Measurements from ENCODE around the gene GUCY1A1. TPM values are rescaled to one million over a fixed set of nuclear protein-coding genes. Genes with fewer than 3 reads are reported as not detected.

GUCY1A1 gene
- total RNA-seq, 1 experiment from 2014 or later = not detected

DNA sequence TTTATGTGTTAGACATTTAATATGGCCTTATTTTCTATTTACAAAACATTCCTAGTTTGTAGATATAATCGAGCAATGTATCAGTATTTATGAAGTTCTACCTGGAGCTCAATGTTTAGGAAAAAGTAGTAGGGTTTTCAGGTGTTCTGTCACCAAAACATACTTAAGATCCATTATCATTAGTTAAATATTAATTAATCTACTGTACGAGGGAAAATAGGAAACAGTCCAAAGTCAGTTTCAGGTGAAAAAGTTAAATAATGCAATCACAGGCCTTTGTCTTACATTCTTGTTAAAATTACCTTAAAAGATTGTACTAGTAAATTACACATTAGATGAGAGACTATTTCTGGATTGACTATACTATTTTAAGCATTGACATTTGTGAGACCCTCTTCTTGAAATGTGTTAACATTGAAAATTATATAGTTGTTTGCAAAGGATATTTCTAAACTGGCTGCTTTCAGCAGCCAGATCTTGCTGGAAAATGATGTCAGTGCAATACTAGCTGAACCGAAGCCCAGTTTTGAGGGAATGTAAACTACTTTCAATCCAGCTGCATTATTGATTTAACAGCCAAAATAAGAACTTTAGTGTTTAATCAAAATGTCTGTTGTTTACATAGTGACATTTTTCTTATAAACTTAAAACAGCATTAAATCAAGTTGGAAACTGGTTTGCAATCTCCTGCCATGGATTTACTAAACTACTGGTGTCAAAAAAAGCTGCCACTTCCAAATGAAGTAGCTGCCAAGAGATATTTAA is 111.5 kb downstream of the GUCY1A1 start:
- DNase-seq (ENCODE audit: low read depth) = no peak

GRCh38 chr4:155780775-155781174 is 114.1 kb downstream of the GUCY1A1 start:
- no peak for DNase-seq (ENCODE audit: low read depth)

DNA sequence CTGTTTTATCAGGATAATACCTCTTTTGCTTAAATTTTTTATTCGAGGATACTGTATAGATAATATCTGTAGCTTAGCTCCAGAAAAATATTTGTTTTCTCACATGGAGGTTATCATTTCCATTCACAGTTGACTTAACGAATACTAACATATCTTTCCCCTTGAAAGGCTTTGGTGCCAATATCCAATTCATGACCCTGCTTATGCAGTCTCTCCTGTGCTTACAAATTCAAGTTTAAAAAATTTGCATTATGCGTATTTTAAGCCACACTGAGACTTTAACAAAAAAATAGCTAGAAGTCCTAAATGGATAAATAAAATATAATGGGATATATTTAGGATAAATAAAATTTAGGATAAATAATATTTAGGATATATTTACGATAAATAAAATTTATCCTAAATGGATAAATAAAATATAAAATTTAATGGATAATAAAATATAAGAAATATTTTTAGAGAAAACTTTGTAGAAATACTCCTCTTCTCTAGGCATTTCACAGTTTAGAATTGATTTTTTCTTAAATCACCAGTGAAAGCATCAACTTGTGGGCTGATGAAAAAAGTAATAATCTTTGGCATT is 114.7 kb downstream of the GUCY1A1 start:
- DNase-seq (ENCODE audit: low read depth) = no peak

Other genes with a start within 250 kb of the GUCY1A1 start
- gene GUCY1B1, start 92.2 kb downstream of the GUCY1A1 start, total RNA-seq (2014; rRNA removed; shearing (Covaris generic)) = 2.0 and 3.8 TPM in 2 replicates
- gene ASIC5, start 199.4 kb downstream of the GUCY1A1 start, total RNA-seq (2014; rRNA removed; shearing (Covaris generic)) = not detected in 2 replicates
- gene TDO2, start 236.8 kb downstream of the GUCY1A1 start, total RNA-seq (2014; rRNA removed; shearing (Covaris generic)) = 12.1 and 12.9 TPM in 2 replicates